Activated naive CD8-positive, alpha-beta T cell treated with anti-CD3 and anti-CD28 coated beads, Interleukin-2, amount 50 U/mL, for 24 hours (primary cell): ENCODE measurements around the gene ADH7.
A peak's percentile ranks its signal among the peaks of the same experiment; 100 is the strongest.
"Not testable (repeated sequence)": the region's sequence is repeated elsewhere in the genome, so short reads cannot be mapped to it uniquely, and the experiment has no call there.

Source experiments
- ATAC-seq: fragments of 150-1000 bp; cut with Tn5 transposase; one replicate; pipeline ENCODE4 v1.10.0; 2021
- DNase-seq: peaks from one replicate; pipeline ENCODE4 v3.0.0; 2021
- H3K27ac Mint-ChIP-seq: one replicate; pipeline ENCODE4 v1.8.0; 2021; ENCODE audit warnings: mild to moderate bottlenecking, mixed read lengths
- H3K27me3 Mint-ChIP-seq: one replicate; pipeline ENCODE4 v1.8.0; 2021; ENCODE audit warnings: mixed read lengths
- H3K36me3 Mint-ChIP-seq: one replicate; pipeline ENCODE4 v1.8.0; 2021; ENCODE audit warnings: low read depth, mixed read lengths
- H3K4me1 Mint-ChIP-seq: one replicate; pipeline ENCODE4 v1.8.0; 2021; ENCODE audit warnings: mixed read lengths
- H3K4me3 Mint-ChIP-seq: one replicate; pipeline ENCODE4 v1.8.0; 2021; ENCODE audit warnings: mild to moderate bottlenecking, moderate library complexity, mixed read lengths
- H3K9me3 Mint-ChIP-seq: one replicate; pipeline ENCODE4 v1.8.0; 2021; ENCODE audit warnings: mixed read lengths

Gene ADH7

DNA sequence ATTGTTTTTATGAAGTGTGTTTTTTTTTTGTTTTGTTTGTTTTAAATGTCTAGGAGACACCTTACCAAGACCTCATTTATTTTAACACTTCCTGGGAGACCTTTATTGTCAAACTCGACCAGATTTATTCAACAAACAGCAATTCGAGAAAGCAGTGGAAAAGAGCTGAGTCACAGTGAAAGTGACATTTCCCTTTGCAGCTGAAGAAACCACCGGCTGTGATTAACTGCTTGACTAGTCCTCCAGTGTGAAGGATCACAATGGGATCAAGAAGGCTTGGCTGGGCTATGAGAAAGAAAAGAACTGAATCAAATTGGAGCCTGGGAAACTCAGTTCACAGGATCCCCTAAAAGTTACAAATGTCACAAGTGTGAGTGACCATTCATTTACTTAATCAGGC lies 11.9 kb upstream of the ADH7 start:
- Mint-ChIP-seq H3K27me3 (peaks cover 19% of the 10 kb centered on the region), H3K27ac (peak overlapping the region; percentile 48), H3K9me3 (peaks cover 22% of the 10 kb centered on the region), H3K4me1 (peaks cover 15% of the 10 kb centered on the region), H3K36me3 (no peaks in the 10 kb centered on the region), H3K4me3 (no peak overlapping the region)
- DNase-seq: peak; percentile 10
- peak; percentile 85 for ATAC-seq

GRCh38 chr4:99438405-99438780 lies 3.3 kb upstream of the ADH7 start:
- Mint-ChIP-seq H3K36me3 (no peaks in the 10 kb centered on the region), H3K27me3 (peaks cover 2% of the 10 kb centered on the region), H3K4me3 (no peak overlapping the region), H3K27ac (no peak overlapping the region), H3K9me3 (no peaks in the 10 kb centered on the region), H3K4me1 (no peaks in the 10 kb centered on the region)
- no peak for ATAC-seq
- DNase-seq: no peak

DNA sequence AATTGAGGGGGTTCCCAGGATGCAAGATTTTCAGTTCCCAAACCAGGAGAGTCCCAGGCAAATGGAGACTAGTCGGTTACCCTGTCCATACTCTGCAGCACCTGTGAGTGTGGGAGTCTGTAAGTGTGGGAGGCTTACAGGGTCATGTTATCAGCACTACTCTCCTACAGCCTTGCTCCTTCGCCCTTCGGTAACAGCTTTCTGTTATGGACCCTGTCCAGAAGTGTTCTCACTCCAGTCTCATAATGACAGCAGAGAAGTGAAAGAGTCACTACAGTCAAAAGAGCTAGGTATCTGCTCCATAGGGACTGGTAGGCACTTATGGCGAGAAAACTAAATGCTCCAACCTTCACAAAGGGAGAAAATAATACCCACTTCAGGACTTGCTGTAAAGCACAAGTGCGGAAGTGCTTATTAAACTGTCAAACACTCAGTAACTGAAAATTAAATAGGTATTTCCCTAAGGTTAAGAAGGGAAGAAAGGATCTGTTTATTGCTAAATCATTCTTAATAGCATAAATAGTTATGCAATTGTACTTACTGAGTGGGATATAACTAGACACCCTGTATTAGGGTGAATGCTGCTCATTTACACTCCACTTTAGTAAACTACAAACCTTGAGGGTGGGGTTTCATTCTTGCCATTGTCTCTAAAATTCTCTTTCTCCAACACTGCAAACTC lies 2.7 kb upstream of the ADH7 start:
- no peak overlapping the region for H3K27ac Mint-ChIP-seq
- no peak for DNase-seq
- H3K4me3 Mint-ChIP-seq: no peak overlapping the region
- H3K36me3 Mint-ChIP-seq: no peaks in the 10 kb centered on the region
- H3K27me3 Mint-ChIP-seq: peaks cover 2% of the 10 kb centered on the region
- no peak for ATAC-seq
- H3K4me1 Mint-ChIP-seq: no peaks in the 10 kb centered on the region
- no peaks in the 10 kb centered on the region for H3K9me3 Mint-ChIP-seq

DNA sequence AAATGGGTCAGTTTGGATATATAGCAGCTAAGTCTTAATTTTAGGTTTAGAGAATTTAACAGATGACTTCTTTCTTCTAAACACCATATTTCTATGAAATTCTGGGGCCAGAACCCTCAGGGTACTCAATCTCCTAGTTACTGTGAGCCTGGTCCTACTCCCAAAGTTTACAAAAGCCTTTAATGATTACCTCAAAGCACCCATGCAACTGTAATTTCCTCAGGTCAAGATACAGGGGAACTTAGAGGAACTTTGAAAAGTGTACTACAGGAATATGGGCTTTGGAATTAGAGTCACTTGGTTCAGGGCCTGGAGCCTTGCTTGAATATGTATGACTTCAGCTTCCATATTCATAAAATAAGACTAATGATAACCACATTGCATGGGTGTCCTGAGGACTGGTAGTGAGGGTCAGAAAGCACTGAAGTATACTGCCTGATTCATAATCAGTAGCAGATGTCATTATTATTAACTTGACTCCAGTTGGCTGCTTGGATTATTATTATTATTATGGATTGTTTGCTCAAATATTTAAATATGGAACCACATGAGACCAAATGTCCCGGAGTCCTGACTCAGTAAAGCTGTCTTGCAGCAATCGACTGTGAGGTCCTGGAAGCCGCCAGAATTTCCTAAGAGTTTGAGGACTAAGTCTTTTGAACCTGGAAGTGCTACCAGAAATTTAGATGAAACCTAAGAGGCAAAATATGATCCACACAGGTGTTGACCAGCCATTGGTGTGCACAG lies 2.0 kb upstream of the ADH7 start:
- no peaks in the 10 kb centered on the region for H3K36me3 Mint-ChIP-seq
- no peak overlapping the region for H3K27ac Mint-ChIP-seq
- H3K27me3 Mint-ChIP-seq: peaks cover 4% of the 10 kb centered on the region
- H3K4me3 Mint-ChIP-seq: no peak overlapping the region
- no peak for DNase-seq
- no peaks in the 10 kb centered on the region for H3K9me3 Mint-ChIP-seq
- no peaks in the 10 kb centered on the region for H3K4me1 Mint-ChIP-seq
- ATAC-seq: no peak

DNA sequence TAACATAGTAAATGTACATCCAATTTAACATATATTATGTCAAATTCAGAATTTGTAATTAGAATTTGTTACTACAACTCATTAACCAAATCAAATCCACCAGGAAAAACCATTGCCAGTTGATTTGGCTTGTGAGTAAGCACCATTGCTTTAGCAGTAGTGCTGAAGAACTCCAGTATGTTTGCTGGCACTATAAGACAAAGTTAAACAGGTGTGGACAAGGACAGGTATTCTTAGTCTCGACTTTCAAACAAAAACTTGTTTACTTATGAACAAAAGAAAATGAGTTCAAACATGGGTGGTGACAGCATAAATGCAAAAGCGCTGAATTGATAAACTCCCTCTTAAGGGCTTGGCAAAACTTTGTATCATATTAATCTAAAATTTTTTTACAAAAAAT lies 1.3 kb upstream of the ADH7 start:
- no peaks in the 10 kb centered on the region for H3K36me3 Mint-ChIP-seq
- H3K9me3 Mint-ChIP-seq: no peaks in the 10 kb centered on the region

GRCh38 chr4:99430106-99430505 lies 5.0 kb downstream of the ADH7 start:
- Mint-ChIP-seq H3K9me3 (no peaks in the 10 kb centered on the region), H3K27me3 (peaks cover 9% of the 10 kb centered on the region), H3K36me3 (no peaks in the 10 kb centered on the region), H3K4me3 (no peak overlapping the region), H3K4me1 (no peaks in the 10 kb centered on the region), H3K27ac (no peak overlapping the region)
- ATAC-seq (no peak), DNase-seq (no peak)

More for the DNA sequence above, 1.3 kb upstream of the ADH7 start:
- ATAC-seq: no peak
- no peak overlapping the region for H3K27ac Mint-ChIP-seq
- DNase-seq: no peak
- peaks cover 4% of the 10 kb centered on the region for H3K27me3 Mint-ChIP-seq
- no peaks in the 10 kb centered on the region for H3K4me1 Mint-ChIP-seq
- H3K4me3 Mint-ChIP-seq: no peak overlapping the region

GRCh38 chr4:99417125-99417524 lies 18.0 kb downstream of the ADH7 start:
- ATAC-seq (no peak), DNase-seq (no peak)
- Mint-ChIP-seq H3K4me1 (no peaks in the 10 kb centered on the region), H3K4me3 (no peak overlapping the region), H3K27ac (no peak overlapping the region), H3K36me3 (peaks cover under 1% of the 10 kb centered on the region), H3K27me3 (peaks cover 2% of the 10 kb centered on the region), H3K9me3 (peaks cover 10% of the 10 kb centered on the region)

DNA sequence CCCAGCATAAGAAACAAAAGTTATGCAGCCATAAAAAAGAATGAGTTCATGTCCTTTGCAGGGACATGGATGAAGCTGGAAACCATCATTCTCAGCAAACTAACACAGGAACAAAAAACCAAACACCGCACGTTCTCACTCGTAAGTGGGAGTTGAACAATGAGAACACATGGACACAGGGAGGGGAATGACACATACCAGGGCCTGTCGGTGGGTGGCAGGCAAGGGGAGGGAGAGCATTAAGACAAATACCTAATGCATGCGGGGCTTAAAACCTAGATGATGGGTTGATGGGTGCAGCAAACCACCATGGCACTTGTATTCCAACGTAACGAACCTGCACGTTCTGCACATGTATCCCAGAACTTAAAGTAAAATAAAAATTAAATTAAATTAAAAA lies 19.4 kb downstream of the ADH7 start:
- not testable (repeated sequence) for H3K27ac Mint-ChIP-seq, H3K27me3 Mint-ChIP-seq, H3K36me3 Mint-ChIP-seq, DNase-seq, H3K9me3 Mint-ChIP-seq, H3K4me1 Mint-ChIP-seq, H3K4me3 Mint-ChIP-seq, ATAC-seq

- not testable (repeated sequence) for H3K36me3 Mint-ChIP-seq, H3K27me3 Mint-ChIP-seq, H3K27ac Mint-ChIP-seq, ATAC-seq, H3K9me3 Mint-ChIP-seq, H3K4me3 Mint-ChIP-seq, DNase-seq, H3K4me1 Mint-ChIP-seq
Measured at GRCh38 chr4:99414902-99415301, 20.2 kb downstream of the ADH7 start.

GRCh38 chr4:99414401-99414800 lies 20.7 kb downstream of the ADH7 start:
- Mint-ChIP-seq H3K9me3 (no peaks in the 10 kb centered on the region), H3K27ac (no peak overlapping the region), H3K36me3 (no peaks in the 10 kb centered on the region), H3K4me3 (no peak overlapping the region), H3K27me3 (no peaks in the 10 kb centered on the region), H3K4me1 (no peaks in the 10 kb centered on the region)
- ATAC-seq (no peak), DNase-seq (no peak)

- Mint-ChIP-seq H3K4me3 (no peak overlapping the region), H3K9me3 (no peaks in the 10 kb centered on the region), H3K27ac (no peak overlapping the region), H3K4me1 (no peaks in the 10 kb centered on the region), H3K36me3 (no peaks in the 10 kb centered on the region), H3K27me3 (no peaks in the 10 kb centered on the region)
- no peak for ATAC-seq
- no peak for DNase-seq
Measured at GRCh38 chr4:99413140-99413539, 22.0 kb downstream of the ADH7 start.

DNA sequence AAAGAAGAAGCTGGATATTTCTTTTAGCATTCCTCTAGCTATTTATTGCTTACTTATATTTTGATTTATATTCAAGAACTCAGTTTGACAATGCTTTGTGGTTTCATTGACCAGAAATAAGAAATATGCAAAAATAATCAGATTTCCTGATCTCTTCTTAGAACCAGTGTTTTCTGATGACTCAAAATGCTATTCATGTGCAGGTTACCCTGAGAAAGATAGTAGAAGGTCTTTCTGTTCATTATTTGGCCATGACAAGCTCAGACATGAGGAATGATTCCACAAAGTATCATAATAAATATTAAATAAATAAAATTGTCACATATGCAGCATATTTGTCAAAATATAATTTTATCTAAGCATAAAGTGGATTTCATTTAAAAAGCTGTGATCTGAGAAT lies 24.1 kb downstream of the ADH7 start:
- ATAC-seq: no peak
- Mint-ChIP-seq H3K9me3 (no peaks in the 10 kb centered on the region), H3K4me1 (no peaks in the 10 kb centered on the region), H3K36me3 (no peaks in the 10 kb centered on the region), H3K27me3 (no peaks in the 10 kb centered on the region), H3K27ac (no peak overlapping the region), H3K4me3 (no peak overlapping the region)
- DNase-seq: no peak

DNA sequence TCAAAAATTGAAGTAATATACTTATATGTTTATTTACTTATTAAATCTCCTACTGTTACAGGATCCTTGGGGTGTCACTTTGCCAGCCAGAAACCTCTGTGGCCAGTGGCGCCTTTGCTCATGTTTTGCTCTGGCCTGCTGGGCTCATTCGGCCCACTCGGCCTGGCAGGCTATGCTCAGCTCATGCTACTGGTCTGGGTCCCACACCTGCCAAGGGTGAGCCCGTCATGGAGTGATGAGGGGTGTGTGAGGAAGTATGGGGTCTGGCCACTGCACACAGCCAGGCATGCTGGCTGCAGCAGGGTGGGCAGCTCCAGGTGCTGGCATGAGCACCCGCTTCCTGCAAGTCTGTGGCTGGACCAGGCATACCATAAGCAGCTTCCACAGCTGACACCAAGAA lies 25.1 kb downstream of the ADH7 start:
- ATAC-seq (no peak), DNase-seq (no peak)
- Mint-ChIP-seq H3K27ac (no peak overlapping the region), H3K27me3 (no peaks in the 10 kb centered on the region), H3K36me3 (no peaks in the 10 kb centered on the region), H3K4me1 (peaks cover 4% of the 10 kb centered on the region), H3K4me3 (no peak overlapping the region), H3K9me3 (no peaks in the 10 kb centered on the region)

- no peak overlapping the region for H3K27ac Mint-ChIP-seq
- no peaks in the 10 kb centered on the region for H3K9me3 Mint-ChIP-seq
- no peak overlapping the region for H3K4me3 Mint-ChIP-seq
- no peaks in the 10 kb centered on the region for H3K36me3 Mint-ChIP-seq
- DNase-seq: no peak
- H3K4me1 Mint-ChIP-seq: peaks cover 17% of the 10 kb centered on the region
- H3K27me3 Mint-ChIP-seq: peaks cover 3% of the 10 kb centered on the region
- no peak for ATAC-seq
Measured at GRCh38 chr4:99408346-99408745, 26.8 kb downstream of the ADH7 start.

DNA sequence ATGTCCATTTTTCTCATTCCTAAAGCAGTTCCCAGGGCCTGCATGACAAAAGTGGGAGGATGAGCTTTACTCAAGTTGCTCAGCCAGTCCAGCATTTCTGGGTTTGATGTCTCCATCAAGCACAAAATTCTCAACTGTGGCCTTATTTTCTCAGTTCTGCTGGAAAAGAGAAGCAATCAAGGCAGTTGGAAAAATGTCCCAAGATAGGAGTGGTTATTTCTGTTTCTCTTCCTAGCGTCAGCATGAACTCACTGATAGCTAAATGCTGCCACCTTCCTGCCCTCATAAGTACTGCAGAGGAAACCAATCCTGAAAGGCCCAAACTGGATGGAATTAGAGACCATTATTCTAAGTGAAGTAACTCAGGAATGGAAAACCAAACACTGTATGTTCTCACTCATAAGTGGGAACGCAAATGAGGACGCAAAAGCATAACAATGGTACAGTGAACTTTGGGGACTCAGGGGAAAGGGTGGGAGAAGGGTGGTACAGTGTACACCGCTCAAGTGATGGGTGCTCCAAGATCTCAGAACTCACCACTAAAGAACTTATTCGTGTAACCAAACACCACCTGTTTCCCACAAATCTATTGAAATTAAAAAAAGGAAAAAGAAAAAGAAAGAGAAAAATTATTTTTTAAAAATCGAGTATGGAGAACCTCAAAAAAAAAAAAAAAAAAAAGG lies 29.6 kb downstream of the ADH7 start:
- peak; percentile 68 for DNase-seq

More for the DNA sequence above, 29.6 kb downstream of the ADH7 start:
- peaks cover 17% of the 10 kb centered on the region for H3K4me1 Mint-ChIP-seq
- H3K4me3 Mint-ChIP-seq: no peak overlapping the region
- no peak overlapping the region for H3K27ac Mint-ChIP-seq
- no peak for ATAC-seq
- peaks cover 3% of the 10 kb centered on the region for H3K27me3 Mint-ChIP-seq
- H3K36me3 Mint-ChIP-seq: no peaks in the 10 kb centered on the region
- no peaks in the 10 kb centered on the region for H3K9me3 Mint-ChIP-seq
